GM18907 (cell line): ENCODE results near the gene GLUD1.
A peak's percentile ranks its signal among the peaks of the same experiment; 100 is the strongest.
"Not testable (repeated sequence)": the region's sequence is repeated elsewhere in the genome, so short reads cannot be mapped to it uniquely, and the experiment has no call there.

Source experiments
- ATAC-seq: cut with Tn5 transposase; IDR thresholded peaks from one replicate; pipeline ENCODE4 v1.9.1; 2021; ENCODE audit warnings: mild to moderate bottlenecking, moderate library complexity; ENCODE audit not compliant: unreplicated experiment

Gene GLUD1

DNA sequence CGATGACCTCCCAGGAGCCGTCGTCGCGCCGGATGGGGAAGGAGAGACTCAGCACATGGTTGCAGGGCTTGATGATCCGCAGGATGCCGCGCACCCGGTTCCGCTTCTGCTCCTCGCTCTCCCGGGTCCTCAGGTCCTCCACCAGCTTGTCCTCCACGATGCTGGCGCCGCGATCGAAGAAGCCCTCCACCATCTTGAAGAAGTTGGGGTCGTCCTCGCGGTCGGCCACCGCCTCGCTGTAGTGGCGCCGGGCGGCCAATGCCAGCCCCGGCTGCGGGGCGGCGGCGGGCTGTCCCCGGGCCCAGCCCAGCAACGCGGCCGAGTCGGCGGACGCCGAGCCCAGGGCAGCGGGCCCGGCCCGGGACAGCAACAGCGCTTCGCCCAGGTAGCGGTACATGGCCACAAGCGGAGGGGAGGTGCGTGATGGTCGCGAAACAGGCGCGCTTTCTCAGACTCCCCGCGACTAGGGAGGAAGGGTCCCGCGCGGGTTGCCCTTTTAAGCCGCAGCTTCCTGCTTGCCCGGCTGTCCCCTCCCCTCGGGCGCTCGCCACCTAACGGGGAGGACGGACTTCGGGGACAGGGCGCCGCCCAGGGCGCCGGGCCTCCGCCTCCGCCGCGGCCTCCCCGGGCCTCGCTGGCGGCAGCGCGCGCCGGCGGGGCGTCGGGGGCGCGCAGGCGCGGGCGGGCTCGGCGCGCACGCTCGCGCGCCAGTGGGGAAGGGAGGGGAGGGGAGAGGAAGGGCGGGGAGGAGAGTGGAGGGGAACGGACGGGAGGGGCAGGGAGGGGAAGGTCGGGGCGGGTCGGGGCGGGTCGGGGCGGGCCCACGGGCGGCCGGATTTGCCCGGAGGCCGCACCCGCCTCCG is at the start of gene GLUD1, which contains the start of gene SHLD2:
GLUD1 (minus strand) TSS at position 471 of the 863 bp plus-strand sequence; CDS start at position 397, 74 bp downstream.
SHLD2 (plus strand) TSS at position 834 of the 863 bp plus-strand sequence. CDS start 56,149 bp downstream, outside the sequence.
- ATAC-seq = peak; percentile 71

GRCh38 chr10:87143109-87143418 is 48.4 kb upstream of the GLUD1 start:
- not testable (repeated sequence) for ATAC-seq

DNA sequence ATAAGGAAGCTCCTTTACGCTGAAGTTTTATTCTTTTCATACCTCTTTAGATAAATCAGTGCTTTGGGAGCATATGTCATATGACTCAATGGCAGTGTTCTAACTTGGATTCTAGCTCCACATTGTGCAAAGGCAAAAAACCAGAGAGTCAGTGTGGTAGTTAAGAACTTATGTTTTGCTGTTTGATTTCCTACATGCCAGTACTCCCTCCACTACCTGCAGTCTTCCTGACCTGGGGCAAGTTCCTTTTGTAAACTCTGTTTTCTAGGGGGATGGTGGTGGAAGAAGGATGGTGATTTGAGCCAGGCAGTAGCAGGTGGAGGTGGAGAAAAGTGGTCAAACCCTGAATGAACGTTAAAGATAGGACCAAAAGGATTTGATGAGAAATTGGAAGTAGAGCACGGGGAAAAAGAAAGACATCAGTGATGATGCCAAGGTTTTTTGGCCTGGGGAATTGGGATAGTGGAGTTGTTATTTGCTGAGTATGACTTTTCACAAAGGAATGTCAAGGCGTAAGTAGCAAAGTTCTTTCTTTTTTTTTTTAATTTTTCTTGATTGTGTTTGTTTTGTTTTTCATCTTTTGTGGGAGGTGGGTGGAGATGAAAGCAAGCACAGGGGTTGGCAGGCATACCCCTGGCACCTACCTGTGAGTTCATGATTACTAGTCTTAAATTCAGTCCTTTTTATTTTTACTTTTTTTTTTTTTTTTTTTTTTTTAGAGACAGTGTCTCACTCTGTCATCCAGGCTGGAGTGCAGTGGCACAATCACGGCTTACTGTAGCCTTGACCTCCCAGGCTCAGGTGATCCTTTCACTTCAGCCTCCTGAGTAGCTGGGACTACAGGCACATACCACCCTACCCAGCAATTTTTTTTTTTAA is 47.8 kb upstream of the GLUD1 start:
- not testable (repeated sequence) for ATAC-seq

DNA sequence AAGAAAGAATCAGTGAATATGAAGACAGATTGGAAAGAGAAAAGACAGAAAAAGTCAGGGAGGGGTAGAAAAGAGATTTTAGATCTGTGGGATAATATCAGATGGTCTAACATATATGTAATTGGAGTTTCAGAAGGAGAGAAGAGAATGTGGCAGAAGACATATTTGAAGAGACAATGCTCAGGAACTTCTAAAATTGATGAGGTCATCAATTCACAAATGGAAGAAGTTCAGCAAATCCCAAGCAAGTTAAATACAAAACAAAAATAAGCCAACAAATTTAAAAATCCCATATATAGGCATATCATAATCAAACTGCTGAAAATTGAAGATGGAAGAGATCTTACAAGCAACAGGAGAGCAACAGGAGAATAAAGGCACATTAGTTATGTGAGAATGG is 42.8 kb upstream of the GLUD1 start:
- not testable (repeated sequence) for ATAC-seq

DNA sequence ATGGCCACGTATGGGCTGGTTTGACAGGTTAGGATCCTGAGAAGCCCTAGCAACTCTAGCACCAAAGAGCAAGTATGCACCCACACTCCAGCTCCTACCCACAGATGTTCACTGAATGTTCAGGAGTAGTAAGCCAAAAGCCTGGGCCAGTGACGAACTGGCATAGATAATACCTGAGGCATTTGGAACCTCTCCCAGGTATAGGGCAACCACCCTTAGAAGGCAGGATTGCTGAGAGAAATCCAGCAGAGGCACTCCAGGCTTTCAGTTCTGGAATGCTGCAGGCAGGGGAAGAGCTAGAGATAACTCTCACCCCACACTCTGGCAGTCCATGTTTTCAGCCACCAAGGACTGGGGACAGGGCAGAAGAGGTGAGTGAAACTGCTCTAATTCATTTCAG is 39.8 kb upstream of the GLUD1 start:
- not testable (repeated sequence) for ATAC-seq

DNA sequence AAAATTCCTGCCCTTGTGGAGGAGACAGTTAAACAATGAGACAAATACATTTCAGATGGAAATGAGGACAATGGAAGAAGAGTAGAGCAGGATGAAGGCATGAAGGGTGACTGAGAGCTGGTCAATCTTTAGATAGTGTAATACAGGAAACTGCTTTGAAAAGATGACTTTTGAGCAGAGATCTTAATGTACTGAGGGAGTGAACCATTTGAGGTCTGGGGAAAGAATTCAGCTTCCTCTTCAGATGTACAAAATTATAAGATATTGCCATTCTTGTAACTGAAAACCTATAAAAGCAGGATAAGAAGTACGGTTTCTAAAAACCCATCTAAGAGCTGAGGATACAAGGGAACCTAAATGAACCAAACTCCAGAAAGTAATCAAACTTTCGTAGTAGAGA is 39.3 kb upstream of the GLUD1 start:
- not testable (repeated sequence) for ATAC-seq

DNA sequence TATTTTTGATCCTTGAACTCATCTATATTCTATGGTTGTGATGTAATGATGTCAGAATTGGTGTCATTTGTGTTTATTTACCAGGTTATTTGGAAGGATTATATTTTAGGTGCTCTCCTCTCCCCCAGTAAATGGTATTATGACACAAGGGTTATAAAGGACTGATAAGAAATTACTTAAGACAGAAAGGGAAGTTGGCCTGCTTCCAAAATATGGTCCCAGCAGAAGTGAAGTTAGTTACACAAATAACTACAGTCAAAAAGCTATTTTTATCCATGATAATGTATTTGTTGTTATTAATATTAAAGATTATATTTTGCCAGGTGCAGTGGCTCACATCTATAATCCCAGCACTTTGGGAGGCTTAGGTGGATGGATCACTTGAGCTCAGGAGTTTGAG is 37.5 kb upstream of the GLUD1 start:
- not testable (repeated sequence) for ATAC-seq

DNA sequence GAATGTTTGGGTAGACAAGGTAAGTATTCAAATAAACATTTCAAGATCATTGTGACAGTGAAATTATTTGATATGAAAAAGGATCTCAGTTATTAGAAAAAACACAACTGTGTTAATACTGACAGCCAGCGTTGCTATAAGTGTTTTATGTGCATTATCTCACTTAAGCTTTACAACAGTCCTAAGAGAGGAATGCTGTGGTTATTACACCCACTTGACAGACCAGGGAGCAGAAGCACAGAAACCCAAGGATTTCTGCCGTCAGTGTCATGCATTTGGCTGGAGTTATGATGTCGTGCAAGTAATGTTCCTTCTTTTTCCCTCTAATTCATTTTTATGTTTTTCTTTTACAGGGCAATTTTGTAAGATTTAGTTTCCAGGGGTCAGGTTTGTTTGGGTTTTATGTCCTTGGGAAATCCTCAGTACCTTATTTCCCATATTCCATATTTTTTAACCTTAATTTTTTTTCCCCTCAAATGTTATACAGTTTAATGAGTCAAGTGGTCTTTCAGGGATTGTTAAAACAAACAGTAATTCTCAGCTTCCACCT is 33.0 kb upstream of the GLUD1 start:
- not testable (repeated sequence) for ATAC-seq

GRCh38 chr10:87127048-87127447 is 32.4 kb upstream of the GLUD1 start:
- not testable (repeated sequence) for ATAC-seq

DNA sequence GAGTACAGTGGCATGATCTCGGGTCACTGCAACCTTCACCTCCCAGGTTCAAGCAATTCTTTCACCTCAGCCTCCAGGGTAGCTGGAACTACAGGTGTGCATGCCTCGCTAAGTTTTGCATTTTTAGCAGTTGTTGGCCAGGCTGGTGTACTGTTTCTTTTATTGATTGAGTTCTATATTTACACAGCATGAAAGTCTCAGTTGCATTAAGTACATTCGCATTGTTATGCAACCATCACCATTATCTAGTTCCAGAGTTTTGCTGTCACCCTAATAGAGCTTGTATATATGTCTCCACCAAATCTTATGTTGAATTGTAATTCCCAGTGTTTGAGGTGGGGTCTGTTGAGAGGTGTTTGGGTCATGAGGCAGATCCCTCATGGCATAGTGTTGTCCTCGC is 28.7 kb upstream of the GLUD1 start:
- ATAC-seq = not testable (repeated sequence)

DNA sequence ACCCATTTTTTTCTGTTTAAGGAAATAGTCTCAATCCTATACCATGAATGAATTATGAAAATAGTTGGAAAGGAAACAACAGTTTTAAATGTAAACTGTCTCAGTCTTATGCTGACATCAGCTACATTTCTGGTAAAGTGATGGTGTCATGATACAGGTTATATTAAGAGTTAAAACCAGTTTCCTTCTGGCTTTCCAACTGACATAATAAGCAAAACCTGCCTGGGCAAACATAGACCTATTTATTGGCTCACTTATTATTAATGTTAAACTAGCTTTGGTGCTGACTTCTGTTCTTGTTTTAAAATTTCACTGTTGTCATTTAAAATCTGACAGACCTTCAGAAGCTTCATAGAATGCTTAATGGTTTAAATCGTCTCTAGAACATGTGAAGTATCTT is 24.4 kb upstream of the GLUD1 start:
- not testable (repeated sequence) for ATAC-seq

DNA sequence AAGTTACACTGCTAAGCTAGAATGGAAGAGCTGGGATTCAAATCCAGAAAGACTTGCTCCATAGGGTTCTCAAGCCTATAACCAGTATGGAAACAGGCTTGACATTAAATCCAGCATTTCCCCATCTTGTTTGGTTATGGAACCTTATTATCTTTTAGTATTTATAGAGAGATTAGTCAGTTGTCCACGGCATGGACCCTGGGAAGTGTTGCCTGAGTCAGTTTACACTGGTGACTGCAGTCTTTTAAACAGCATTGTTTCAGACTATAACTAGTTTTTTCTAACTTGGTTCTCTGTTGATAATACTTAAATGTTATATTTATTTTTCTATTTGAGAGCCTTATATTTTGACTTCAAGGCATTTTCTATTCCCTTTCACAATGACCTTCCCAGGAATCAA is 23.5 kb upstream of the GLUD1 start:
- ATAC-seq = not testable (repeated sequence)

DNA sequence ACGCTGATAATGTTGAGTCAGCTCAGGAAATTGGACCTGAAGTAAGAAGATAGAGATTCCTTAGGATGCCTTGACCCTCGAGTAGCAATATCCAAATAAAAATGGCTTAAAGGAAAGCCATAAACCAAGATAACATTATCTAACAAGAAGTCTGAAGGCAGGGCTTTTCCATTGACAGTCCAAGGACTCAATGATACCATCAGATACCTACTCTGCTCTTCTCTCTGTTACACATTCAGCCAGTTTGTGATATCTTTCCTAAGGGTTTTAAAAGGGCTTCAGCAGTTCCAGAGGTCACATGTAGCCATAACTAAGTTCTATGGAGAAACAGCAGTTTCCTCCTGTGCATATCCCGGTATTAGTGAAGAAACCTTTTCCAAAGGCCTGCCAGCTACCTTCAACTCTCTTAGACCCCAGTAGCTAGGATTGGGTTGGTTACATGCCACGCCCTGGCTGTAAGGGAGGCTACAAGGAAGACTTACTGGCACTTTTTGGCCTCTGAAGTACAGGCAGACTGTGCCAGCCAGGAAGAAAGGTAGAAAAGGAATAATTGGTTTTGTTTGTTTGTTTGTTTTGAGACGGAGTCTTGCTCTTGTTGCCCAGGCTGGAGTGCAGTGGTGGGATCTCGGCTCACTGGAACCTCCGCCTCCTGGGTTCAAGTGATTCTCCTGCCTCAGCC is 10.9 kb upstream of the GLUD1 start:
- no peak for ATAC-seq

- ATAC-seq = not testable (repeated sequence)
Observed at GRCh38 chr10:87104727-87105126, 10.1 kb upstream of the GLUD1 start.

DNA sequence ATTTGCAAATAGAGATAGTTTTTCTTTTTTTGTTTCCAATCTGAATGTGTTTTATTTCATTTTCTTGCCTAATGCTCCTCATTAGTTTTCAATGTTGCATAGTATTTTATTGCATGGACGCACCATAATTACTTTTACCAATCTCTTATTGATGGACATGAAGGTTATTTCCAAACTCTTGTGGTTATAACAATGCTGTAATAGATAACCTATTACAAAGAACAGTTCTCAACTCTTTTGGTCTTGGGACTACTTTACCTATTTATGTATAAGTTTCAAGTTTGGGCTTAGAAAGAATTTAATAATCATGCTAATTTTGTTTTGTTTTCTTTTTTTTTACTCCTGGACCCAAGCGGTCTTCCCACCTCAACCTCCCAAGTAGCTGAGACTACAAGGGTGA is 7.4 kb upstream of the GLUD1 start:
- no peak for ATAC-seq

GRCh38 chr10:87095236-87095945 is 748 bp upstream of the GLUD1 start:
- peak; percentile 56 for ATAC-seq

DNA sequence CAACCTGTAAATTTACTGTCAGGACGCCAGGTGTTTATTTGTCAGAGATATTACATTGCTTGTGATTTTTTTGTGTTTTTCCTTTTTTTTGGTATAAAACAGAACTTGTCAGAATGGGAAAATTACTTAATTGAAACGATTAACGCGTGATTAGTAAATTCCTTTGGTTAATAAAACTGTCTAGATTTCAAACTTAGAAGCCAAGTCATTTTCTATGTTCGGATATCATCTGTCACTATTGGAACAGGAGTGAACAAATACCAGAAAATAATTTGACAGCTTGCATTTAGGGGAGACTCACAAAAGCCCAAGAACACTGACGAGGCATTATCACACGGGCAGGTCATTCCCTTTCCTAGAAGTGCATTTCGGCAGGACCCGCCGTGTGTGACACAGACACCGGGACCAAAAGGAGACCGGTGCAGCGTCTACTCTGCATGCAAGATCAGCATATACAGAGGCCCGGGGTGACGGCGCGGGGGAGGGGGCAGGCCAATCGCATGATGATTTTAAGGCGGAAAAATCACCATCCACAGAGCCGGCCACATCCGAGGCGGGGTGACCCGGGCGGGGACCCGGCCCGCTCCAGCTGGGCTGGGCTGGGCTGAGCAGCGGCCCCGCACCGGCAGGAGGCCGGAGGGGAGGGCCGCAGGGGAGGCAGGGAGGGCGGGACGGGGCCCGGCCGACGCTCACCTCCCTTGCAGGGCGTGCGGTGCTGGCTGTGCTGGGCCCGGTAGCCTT is 841 bp downstream of the GLUD1 start:
- ATAC-seq = peak; percentile 37

DNA sequence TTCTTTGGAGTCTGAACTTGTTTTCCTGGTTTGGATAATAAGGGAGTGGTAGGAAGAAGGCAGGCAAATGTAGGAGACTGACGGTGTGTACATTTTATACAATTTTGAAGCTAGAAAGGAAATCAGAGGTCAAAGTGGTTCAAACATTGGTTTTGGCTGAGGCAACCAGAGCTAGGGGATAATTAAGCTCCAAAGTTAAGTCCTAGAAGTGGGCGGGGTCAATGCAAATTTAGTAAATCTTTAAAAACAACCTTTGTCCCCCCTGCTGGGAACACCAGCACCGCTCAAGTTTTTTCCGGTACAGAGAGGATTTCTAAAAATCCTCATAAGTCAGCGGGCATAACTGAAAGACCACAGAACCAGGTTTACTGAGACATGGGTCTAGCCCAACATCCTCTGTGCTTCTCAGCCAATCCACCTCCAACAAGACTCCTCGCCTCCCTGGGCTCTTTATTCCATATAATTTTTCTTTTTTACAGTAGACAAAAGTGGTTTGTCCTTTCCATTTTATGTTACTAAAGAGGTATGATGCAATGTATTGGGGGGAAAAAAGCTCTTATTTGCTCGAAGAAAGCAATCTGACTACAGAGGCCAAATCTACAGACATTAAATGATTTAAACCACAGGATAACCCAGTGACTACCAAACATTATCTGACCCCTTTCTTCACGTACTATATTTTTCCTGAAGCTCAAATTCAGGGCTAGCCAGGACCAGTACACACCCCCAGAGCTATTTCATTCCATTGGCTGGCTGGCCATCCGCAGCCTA is 1.6 kb downstream of the GLUD1 start:
- ATAC-seq = peak; percentile 17

GRCh38 chr10:87092376-87092860 is 2.2 kb downstream of the GLUD1 start:
- no peak for ATAC-seq
